Measurements from ENCODE around the gene BRCA2. TPM values are rescaled to one million over a fixed set of nuclear protein-coding genes. Genes with fewer than 3 reads are reported as not detected.

BRCA2 gene
- 2.8 to 7.4 TPM (median 4.0 TPM) in 5 replicates for total RNA-seq (2022; extraction: Qiagen RNA extraction; ENCODE audit: low read depth)

DNA sequence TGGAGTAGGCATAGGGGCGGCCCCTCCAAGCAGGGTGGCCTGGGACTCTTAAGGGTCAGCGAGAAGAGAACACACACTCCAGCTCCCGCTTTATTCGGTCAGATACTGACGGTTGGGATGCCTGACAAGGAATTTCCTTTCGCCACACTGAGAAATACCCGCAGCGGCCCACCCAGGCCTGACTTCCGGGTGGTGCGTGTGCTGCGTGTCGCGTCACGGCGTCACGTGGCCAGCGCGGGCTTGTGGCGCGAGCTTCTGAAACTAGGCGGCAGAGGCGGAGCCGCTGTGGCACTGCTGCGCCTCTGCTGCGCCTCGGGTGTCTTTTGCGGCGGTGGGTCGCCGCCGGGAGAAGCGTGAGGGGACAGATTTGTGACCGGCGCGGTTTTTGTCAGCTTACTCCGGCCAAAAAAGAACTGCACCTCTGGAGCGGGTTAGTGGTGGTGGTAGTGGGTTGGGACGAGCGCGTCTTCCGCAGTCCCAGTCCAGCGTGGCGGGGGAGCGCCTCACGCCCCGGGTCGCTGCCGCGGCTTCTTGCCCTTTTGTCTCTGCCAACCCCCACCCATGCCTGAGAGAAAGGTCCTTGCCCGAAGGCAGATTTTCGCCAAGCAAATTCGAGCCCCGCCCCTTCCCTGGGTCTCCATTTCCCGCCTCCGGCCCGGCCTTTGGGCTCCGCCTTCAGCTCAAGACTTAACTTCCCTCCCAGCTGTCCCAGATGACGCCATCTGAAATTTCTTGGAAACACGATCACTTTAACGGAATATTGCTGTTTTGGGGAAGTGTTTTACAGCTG is at the start of gene BRCA2, which contains the start of gene ZAR1L:
TSS of gene BRCA2 (plus strand) at position 271 of the 790 bp plus-strand sequence. CDS start 953 bp downstream, outside the sequence.
TSS of gene ZAR1L (minus strand) at position 126 of the 790 bp plus-strand sequence. CDS start 3,438 bp downstream, outside the sequence.

DNA sequence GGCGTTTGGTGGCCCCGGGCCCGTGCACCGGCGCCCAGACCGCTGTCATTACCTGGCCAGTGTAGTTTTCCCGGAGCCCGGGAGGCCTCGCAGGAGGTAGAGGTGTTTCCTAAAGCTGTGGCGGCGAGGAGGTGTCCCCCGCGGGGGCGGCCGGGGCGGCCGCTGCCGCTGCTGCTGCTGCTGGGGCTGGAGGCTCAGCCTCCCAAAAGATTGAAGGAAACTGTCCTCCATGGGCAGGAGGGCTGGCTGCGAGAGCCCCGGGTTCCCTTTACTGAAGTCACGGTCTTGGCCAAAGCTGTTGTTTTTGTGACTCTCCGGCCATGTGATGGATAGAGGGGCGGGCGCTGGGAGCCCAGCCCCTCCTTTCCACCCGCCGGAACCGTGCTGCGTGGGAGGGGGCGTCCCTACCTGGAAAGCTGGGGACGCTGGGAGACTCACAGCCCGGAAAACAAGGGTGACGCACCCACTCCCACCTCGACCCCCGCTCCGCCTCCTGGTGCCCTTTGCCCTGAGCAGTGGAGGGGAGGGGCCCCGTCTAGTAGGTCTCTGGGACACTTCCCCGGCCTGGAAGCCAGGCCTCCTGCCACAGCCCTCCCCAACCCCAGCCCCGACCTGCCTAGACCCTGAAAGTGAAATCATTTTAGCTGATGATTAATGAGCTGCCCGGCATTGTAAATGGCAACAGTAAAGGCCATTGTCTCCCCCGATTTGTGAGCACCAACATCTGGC is 112.7 kb downstream of the BRCA2 start, which contains the start of gene N4BP2L1:
TSS of gene N4BP2L1 (minus strand) at position 279 of the 729 bp plus-strand sequence. CDS start at position 231, 48 bp downstream.

Other genes starting within 250 kb of the BRCA2 start
- gene ZAR1L, start 145 bp upstream of the BRCA2 start, total RNA-seq (2022; extraction: Qiagen RNA extraction; ENCODE audit: low read depth): not detected in 5 replicates
- gene N4BP2L1, start 112.6 kb downstream of the BRCA2 start, total RNA-seq (2022; extraction: Qiagen RNA extraction; ENCODE audit: low read depth): 0.35 to 0.88 TPM (median 0.51 TPM) in 4 of 5 replicates, not detected in the other
- 20.2 to 31.2 TPM (median 22.3 TPM) in 5 replicates for gene N4BP2L2, start 223.3 kb downstream of the BRCA2 start, total RNA-seq (2022; extraction: Qiagen RNA extraction; ENCODE audit: low read depth)

Data from A549 treated with ZK216348 at 1 μM for 4 hours (cell line).